ENCODE data around the gene PCDHB6. TPM values are rescaled to one million over a fixed set of nuclear protein-coding genes. Genes with fewer than 3 reads are reported as not detected.
"Not testable (repeated sequence)": the region's sequence is repeated elsewhere in the genome, so short reads cannot be mapped to it uniquely, and the experiment has no call there.

The PCDHB6 gene
- total and polyA plus RNA-seq, 12 donors = 0.16 to 0.68 (median 0.44) TPM

DNA sequence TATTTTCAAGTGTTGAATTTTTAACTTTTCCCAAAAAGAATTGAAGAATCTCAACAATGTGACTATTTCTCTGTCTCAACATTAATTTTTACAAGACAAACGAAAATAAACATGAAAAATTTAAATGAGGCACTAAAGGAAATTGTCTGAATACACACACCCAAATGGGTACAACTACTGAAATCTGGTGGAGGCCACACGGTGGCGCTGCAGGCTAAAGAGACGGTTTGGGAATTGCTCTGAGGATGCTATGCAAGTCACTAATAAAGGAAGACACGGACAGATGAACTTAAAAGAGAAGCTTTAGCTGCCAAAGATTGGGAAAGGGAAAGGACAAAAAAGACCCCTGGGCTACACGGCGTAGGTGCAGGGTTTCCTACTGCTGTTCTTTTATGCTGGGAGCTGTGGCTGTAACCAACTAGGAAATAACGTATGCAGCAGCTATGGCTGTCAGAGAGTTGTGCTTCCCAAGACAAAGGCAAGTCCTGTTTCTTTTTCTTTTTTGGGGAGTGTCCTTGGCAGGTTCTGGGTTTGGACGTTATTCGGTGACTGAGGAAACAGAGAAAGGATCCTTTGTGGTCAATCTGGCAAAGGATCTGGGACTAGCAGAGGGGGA is 42.4 kb downstream of the PCDHB6 start, which contains the start of gene PCDHB10:
PCDHB10 (plus strand) TSS at position 244 of the 616 bp plus-strand sequence; CDS start at position 444, 200 bp downstream.
- WGBS, 2 donors = 6 to 9% methylated on average over 10 of the region's 10 CpGs
- ATAC-seq = no peak
- TF ChIP-seq, protein P1, sequence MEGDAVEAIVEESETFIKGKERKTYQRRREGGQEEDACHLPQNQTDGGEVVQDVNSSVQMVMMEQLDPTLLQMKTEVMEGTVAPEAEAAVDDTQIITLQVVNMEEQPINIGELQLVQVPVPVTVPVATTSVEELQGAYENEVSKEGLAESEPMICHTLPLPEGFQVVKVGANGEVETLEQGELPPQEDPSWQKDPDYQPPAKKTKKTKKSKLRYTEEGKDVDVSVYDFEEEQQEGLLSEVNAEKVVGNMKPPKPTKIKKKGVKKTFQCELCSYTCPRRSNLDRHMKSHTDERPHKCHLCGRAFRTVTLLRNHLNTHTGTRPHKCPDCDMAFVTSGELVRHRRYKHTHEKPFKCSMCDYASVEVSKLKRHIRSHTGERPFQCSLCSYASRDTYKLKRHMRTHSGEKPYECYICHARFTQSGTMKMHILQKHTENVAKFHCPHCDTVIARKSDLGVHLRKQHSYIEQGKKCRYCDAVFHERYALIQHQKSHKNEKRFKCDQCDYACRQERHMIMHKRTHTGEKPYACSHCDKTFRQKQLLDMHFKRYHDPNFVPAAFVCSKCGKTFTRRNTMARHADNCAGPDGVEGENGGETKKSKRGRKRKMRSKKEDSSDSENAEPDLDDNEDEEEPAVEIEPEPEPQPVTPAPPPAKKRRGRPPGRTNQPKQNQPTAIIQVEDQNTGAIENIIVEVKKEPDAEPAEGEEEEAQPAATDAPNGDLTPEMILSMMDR (IDR thresholded peaks at IDR 0.05) = peak in 7 of 9 donors; percentile 29 to 48 (median 43)
- H3K4me1 ChIP-seq = no peaks in the 10 kb centered on the region
- intact Hi-C loops (cut with DNase I) = no loop called here
- peaks cover 0 to 89% (median 57%) of the 10 kb centered on the region in 11 donors for H3K9me3 ChIP-seq
- peak within 1 kb of the TSS in 1 of 10 donors; percentile 16 for H3K4me3 ChIP-seq
- no peak for DNase-seq
- H3K27me3 ChIP-seq = peaks cover 0 to 21% (median 9%) of the 10 kb centered on the region in 7 donors
- H3K27ac ChIP-seq = no peak within 1 kb of the TSS
- H3K36me3 ChIP-seq = no peaks in the 10 kb centered on the region

DNA sequence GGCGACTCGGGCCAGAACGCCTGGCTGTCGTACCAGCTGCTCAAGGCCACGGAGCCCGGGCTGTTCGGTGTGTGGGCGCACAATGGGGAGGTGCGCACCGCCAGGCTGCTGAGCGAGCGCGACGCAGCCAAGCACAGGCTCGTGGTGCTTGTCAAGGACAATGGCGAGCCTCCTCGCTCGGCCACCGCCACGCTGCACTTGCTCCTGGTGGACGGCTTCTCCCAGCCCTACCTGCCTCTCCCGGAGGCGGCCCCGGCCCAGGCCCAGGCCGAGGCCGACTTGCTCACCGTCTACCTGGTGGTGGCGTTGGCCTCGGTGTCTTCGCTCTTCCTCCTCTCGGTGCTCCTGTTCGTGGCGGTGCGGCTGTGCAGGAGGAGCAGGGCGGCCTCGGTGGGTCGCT is 44.5 kb downstream of the PCDHB6 start:
- Histone ChIP-seq H3K9me3 (peaks cover 0 to 93% (median 62%) of the 10 kb centered on the region in 11 donors), H3K27me3 (peaks cover 0 to 17% (median 6%) of the 10 kb centered on the region in 7 donors)
- H3K36me3 ChIP-seq; DNase-seq; H3K4me3 ChIP-seq; intact Hi-C loops (cut with DNase I); H3K4me1 ChIP-seq; ATAC-seq; H3K27ac ChIP-seq: not testable (repeated sequence)
- 23 to 31% methylated on average over 5 to 24 of the region's 37 CpGs for WGBS, 2 donors

DNA sequence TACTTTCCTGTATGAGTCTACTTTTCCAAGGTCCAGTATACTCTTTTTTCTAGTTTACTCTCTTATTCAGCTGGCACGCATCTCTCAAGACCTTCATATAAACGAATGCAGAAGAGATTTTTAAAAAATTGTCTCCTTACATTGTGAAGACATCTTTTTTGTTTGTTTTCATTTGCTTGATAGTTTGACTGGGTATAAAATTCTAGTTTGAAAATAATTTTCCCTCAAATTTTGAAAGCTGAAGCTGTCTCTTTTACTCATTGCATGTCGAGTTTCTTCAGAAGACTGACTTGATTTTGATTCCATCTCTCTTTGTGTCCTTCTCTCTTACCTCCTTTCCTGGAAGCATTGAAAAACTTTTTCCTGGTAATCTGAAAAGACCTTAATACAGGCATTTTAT is 46.5 kb downstream of the PCDHB6 start:
- H3K4me3 ChIP-seq = no peak overlapping the region
- H3K36me3 ChIP-seq = peaks cover 0 to 4% (median 0%) of the 10 kb centered on the region in 9 donors
- ATAC-seq (no peak), DNase-seq (no peak)
- TF ChIP-seq, protein P1 (IDR thresholded peaks at IDR 0.05) = no peak
- 26 to 29% methylated on average over 3 of the region's 3 CpGs for WGBS, 2 donors
- H3K9me3 ChIP-seq = peaks cover 0 to 91% (median 57%) of the 10 kb centered on the region in 11 donors
- no peak overlapping the region for H3K27ac ChIP-seq
- peaks cover 0 to 12% (median 6%) of the 10 kb centered on the region in 7 donors for H3K27me3 ChIP-seq
- intact Hi-C loops (cut with DNase I) = no loop called here
- no peaks in the 10 kb centered on the region for H3K4me1 ChIP-seq

DNA sequence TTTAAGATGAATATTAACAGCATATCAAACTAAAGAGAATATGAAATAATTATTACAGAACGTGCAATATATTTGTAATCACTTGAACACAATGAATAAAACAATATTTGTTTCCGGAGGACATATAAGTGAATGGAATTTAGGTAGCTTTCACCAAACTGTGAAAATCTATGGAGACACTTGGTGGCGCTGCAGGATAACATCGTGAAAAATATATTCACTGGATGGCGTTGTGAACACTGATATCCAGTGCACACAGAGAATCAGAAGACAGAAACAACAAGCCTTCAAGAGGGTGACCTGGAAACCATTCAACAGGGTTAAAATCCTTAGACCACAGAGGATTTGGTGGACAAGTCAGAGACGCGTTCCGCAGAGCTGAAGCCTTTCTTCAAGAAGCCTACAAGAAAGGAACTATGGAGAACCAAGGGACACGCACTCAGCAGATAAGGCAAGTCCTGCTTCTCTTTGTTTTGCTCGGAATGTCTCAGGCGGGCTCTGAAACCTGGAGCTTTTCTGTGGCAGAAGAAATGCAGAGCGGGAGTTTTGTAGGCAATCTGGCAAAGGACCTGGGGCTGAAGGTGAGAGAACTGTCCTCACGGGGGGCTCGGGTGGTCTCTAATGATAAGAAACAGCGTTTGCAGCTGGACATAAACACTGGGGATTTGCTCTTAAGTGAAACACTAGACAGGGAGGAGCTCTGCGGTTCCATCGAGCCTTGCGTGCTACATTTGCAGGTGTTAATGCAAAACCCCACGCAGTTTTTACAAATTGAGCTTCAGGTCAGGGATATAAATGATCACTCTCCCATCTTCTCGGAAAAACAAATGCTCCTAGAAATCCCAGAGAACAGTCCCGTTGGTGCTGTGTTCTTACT is 49.7 kb downstream of the PCDHB6 start, which contains the start of gene PCDHB11:
PCDHB11 (plus strand) TSS at position 269 of the 877 bp plus-strand sequence; CDS start at position 417, 148 bp downstream.
- H3K4me1 ChIP-seq = no peaks in the 10 kb centered on the region
- no peak within 1 kb of the TSS for H3K27ac ChIP-seq
- H3K4me3 ChIP-seq = peak within 1 kb of the TSS in 6 of 10 donors; percentile 1 to 20 (median 15)
- H3K36me3 ChIP-seq = peaks cover 0 to 18% (median 0%) of the 10 kb centered on the region in 9 donors
- peaks cover 0 to 98% (median 56%) of the 10 kb centered on the region in 11 donors for H3K9me3 ChIP-seq
- H3K27me3 ChIP-seq = peaks cover 0 to 20% (median 9%) of the 10 kb centered on the region in 7 donors
- 32 to 33% methylated on average over 21 of the region's 21 CpGs for WGBS, 2 donors
- intact Hi-C loops (cut with DNase I) = loop anchor here in 1 of 10 donors (10.0 kb wide), 1 partner anchor 125 kb away; the partner anchor contains the start of gene TAF7
- DNase-seq (no peak), ATAC-seq (no peak)
- TF ChIP-seq, protein P1 (IDR thresholded peaks at IDR 0.05) = peak in 4 of 9 donors; percentile 4 to 19 (median 18)

DNA sequence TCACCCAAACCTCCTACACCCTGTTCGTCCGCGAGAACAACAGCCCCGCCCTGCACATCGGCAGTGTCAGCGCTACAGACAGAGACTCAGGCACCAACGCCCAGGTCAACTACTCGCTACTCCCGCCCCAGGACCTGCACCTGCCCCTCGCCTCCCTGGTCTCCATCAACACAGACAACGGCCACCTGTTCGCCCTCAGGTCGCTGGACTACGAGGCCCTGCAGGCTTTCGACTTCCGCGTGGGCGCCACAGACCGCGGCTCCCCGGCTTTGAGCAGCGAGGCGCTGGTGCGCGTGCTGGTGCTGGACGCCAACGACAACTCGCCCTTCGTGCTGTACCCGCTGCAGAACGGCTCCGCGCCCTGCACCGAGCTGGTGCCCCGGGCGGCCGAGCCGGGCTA is 51.3 kb downstream of the PCDHB6 start:
- H3K27ac ChIP-seq, DNase-seq, H3K4me1 ChIP-seq, H3K4me3 ChIP-seq, ATAC-seq: not testable (repeated sequence)
- Histone ChIP-seq H3K9me3 (peaks cover 0 to 98% (median 53%) of the 10 kb centered on the region in 11 donors), H3K27me3 (peaks cover 0 to 29% (median 9%) of the 10 kb centered on the region in 7 donors), H3K36me3 (peaks cover 0 to 30% (median 0%) of the 10 kb centered on the region in 9 donors)
- WGBS, 2 donors = 24 to 26% methylated on average over 23 to 27 of the region's 38 CpGs
- intact Hi-C loops (cut with DNase I) = loop anchor here in 1 of 10 donors (10.0 kb wide), 1 partner anchor 124 kb away; the partner anchor contains the start of gene TAF7

DNA sequence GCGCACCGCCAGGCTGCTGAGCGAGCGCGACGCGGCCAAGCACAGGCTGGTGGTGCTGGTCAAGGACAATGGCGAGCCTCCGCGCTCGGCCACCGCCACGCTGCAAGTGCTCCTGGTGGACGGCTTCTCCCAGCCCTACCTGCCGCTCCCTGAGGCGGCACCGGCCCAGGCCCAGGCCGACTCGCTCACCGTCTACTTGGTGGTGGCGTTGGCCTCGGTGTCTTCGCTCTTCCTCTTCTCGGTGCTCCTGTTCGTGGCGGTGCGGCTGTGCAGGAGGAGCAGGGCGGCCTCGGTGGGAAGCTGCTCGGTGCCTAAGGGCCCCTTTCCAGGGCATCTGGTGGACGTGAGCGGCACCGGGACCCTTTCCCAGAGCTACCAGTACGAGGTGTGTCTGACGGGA is 51.8 kb downstream of the PCDHB6 start:
- H3K27me3 ChIP-seq = peaks cover 0 to 34% (median 9%) of the 10 kb centered on the region in 7 donors
- peaks cover 0 to 35% (median 0%) of the 10 kb centered on the region in 9 donors for H3K36me3 ChIP-seq
- peaks cover 0 to 98% (median 48%) of the 10 kb centered on the region in 11 donors for H3K9me3 ChIP-seq
- not testable (repeated sequence) for DNase-seq, H3K4me3 ChIP-seq, ATAC-seq, H3K27ac ChIP-seq, H3K4me1 ChIP-seq
- intact Hi-C loops (cut with DNase I) = loop anchor here in 1 of 10 donors (10.0 kb wide), 1 partner anchor 123 kb away; the partner anchor contains the start of gene TAF7
- WGBS, 2 donors = 25 to 28% methylated on average over 28 to 29 of the region's 35 CpGs
